DMS114 treated with DMSO at 0.1 percent for 48 hours (cell line): ENCODE measurements around the gene METRNL.

Source experiments
- DNase-seq: peaks from one replicate; lab custom pipeline; 2025; ENCODE audit not compliant: unreplicated experiment; lab: John Stamatoyannopoulos, UW

The METRNL gene

DNA sequence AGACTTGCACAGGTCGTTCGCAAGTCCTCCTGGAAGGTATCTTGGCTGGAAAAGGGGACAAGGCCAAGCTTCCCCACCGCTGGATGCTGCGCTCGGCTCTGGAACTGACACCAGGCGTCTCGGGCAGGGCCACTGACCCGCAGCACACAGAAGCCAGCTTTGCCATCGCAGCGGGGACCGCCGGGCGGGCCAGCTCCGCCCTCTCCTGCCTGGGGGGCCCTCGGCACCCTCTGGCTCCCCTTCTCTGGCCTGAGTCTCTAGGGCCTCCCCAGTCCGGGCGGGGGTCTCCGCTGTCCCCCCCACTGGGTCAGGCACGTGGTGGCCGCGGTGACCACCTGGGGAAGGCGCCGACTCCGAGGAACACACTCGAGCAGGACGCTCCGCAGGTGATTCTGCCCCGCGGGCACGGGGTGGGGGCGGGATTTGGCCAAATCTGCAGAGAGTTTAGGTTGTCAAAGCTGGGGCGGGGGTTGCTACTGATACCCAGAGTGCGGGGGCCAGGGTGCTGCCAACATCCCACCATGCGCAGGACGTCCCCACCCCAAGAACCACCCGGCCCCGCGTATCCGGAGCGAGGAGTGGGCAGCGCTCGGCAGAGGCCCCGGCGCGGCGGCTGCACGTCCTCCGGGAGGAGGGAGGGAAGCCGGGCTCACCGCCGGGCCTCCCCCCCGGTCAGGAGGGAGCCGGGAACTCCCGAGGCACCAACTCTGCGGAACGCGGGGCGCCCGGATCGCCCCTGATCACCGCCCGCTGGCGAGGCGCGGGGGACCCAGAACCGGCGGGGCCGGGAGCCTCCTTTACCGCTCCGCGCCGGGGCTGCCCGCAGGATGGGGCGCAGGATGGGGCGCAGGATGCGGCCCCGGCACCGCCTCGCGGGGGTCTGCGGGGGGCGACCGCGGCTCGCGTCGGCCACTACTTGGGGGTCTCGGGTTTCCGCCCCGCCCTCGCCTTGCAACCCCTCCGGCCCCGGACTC lies 744 bp upstream of the METRNL start:
- DNase-seq: no peak

DNA sequence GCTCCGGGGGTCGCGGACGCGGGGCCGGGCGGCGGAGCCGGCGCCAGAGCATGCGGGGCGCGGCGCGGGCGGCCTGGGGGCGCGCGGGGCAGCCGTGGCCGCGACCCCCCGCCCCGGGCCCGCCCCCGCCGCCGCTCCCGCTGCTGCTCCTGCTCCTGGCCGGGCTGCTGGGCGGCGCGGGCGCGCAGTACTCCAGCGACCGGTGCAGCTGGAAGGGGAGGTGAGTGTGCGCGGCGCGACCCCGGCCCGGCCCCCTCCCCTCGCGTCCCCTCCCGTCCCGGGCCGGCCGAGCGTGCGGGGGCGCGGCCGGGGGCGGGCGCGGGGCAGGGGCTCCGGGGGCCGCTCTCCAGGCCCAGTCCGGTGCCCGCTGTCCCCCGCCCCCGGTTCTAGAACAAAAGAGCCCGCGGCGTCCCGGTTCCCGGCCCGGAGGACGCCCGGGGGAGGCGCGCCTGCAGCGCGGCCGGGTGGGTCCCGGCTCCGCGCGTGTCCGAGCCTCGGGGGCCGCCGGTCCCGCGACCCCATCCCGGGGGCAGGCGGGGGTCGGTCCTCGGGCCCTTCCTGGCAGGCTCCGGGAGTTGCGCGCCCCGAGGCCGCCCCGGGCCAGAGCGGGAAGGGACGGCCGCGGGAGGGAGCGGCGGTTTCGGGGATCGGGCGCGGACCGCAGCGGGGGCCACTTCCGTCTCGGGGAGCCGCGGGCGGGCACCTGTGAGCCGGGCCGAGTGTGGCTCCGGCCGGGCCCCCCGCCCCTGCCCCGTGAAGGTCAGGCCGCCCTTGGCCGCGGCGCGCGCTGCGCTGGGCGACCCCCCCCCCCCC lies 563 bp downstream of the METRNL start:
- DNase-seq: no peak

DNA sequence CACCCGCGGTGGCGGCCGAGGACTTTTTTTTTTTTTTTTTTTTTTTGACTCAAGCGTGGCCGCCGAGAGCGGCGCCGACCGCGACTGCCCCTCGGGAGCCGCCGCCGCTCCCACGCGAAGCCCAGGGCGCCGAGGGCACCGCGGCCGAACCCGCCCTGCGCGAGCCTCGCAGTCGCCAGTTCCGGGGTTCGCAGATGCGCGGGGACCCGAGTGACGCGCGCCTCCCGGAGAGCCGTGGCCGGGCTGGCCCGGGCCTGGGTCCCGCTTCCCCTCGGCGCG lies 1.1 kb downstream of the METRNL start:
- DNase-seq: no peak

DNA sequence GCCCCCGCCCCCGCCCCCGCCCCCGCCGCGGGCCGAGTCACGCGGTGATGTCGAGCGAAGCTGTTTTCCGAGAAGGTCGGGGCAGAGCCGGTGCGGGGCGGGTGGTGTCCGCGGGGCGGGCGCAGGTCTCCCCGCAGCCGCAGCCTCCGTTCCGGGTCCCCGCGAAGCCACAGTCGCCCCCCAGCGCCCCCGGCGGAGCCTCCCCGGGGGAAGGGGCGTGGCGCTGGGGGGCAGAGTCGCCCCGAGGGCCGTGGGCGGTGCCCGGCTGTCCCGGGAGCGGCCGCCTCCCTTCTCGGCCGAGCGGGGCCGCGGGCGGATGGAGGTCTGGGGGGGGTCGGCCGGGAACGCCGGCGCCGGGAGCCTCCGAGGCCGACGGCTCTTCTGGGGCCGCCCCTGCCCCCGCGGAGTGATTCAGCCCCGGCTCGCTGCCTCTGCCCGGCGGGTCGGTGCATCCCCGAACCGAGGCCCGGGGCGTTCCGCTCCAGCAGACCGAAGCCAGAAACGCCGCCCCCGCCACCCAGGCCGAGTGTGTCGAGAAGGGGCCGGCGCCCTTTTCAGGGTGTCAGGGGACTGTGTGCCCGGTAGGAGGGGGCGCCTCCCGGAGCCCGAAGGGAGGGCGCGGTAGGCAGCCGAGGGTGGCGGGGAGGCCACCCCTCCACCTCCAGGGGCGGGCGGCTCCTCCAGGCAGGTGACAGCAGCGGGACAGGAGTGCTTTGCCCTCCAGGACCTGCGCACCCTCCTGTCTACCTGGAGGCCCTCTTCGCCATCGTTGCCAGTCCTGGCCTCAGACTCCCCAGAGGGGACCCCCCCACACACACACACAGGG lies 1.7 kb downstream of the METRNL start:
- no peak for DNase-seq

DNA sequence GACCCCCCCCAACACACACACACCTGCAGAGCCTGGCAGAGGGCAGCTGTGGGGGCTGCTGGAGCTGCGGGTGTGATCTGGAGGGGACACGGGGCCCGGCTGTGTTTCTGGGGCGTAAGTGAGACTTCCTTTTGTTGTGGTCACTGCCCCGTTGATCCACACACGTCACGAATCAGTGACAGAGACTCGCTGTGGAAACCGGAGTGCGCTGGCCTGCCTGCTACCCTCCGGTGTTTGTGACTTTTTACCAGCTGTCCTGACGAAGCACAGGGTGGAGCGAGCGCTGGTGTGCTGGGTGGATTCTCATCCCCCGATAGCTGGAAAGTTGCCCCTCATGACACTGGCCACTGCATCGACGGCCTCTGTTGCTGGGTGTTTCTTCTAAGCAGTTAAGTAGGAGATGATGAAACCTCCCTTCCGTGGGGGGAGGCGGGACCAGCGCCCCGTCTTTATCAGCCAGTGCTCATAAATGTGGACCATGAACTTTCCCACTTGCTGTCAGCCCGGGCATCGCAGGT lies 2.3 kb downstream of the METRNL start:
- no peak for DNase-seq

DNA sequence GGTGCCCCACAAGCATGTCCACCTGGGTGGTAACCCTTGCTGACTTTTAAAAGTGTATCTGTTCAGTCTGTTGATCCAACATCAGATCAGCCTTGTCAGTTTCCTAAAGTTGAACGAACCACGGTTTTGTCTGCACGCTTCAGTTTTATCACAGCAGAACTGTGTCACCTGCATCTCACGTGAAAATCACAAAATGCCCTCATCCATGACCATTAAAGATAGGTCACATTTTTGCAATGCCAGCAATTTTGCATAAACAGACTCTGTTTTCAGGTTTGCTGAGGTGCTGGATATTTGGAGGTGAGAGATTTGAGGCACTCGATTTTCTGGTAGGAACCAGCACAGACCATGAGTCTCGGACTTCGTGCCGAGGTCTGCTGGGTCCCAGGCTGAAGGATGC lies 3.0 kb downstream of the METRNL start:
- DNase-seq: no peak

DNA sequence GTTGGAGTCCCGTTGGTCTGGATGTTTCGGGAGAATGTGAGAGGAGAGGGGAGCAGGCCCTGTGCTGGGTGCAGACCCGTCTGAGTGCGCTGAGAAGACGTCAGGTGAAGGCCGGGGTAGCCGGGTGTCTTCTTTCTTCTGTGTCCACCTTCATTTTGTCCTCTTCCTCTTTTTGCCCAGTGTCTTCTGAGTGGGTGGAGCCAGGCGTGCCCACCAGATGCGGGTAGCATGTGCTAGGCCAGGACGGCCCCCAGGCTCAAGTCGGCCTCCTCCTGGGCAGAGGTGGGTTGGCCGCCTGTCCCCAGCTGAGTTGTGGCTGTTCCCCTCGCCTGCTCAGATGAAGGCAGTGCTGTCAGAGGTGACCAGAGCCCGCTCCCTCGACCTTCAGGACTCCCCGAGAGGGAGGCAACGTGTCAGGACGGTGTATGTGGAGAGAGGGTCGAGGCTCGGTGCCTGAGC lies 3.5 kb downstream of the METRNL start:
- no peak for DNase-seq

DNA sequence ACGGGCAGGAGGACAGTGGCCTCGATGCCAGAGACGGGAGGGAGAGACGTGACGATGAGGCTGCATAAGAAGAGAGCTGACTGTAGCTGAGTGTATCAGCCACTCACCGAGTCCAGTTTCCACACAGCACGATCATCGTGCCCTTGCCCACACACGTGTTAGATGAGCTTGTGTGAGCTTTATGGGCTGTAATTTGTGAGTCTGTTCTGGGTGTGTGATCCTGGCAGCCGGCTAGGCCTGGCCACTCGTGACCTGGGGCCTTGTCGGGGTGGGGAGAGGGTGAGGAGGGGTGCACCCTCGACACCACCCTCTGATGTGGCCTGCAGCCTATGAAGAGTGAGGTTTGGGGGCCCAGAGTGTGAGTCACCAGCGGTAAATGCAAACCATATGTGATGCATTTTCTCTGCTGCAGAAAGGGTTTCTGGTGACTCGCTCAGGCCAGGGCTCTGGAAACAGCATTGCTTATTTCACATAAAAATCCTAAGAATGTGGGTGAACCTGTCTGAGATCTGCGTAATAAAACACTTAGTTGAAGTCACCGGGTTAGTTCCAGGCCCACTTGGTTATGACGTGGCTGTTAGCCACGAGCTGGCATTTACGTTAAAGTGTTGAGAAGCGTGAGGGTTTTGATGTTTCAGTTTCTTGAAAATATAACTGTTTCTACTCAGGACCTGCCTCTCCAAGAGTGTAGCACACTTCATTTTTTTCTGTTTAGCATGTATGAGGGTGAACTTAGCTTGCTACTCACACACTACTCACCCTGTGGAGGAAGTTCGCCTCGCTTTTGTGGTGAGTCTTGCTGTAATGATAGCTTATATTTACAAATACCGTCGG lies 4.2 kb downstream of the METRNL start:
- DNase-seq: no peak

DNA sequence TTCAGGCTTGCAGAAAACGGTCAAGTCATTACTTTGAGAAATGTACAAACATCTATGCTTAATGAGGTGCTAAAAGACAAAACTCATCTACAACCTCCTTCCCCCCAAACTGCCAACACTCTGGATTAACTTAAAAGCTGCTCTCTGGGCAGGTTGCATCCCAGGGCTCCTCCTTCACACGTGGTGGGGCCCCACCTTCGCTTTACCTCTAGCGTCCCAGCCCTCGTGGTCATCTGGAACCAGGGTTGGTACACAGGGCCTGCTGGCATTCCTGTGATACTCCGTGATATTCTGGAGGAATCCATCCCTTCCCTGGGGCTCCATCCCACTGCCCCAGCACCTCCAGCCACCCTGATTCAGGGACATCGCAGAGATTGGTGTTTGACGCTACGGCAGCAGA lies 4.8 kb downstream of the METRNL start:
- DNase-seq: no peak

DNA sequence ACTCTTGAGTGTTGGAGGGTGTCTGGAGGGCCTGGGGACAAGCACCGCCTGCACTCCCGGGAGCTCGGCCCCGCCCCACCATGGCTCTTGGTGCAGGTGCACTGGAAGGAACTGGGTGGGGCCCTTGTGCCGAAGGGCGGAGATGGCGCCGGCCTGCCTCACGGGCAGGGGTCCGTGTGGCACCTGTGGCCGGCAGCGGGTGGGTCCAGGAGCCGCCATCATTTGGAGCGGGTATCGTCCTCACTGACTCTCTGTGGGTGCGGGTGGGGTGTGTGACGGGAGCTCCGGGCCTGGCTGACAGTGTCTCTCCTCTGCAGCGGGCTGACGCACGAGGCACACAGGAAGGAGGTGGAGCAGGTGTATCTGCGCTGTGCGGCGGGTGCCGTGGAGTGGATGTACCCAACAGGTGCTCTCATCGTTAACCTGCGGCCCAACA lies 5.2 kb downstream of the METRNL start:
- no peak for DNase-seq

DNA sequence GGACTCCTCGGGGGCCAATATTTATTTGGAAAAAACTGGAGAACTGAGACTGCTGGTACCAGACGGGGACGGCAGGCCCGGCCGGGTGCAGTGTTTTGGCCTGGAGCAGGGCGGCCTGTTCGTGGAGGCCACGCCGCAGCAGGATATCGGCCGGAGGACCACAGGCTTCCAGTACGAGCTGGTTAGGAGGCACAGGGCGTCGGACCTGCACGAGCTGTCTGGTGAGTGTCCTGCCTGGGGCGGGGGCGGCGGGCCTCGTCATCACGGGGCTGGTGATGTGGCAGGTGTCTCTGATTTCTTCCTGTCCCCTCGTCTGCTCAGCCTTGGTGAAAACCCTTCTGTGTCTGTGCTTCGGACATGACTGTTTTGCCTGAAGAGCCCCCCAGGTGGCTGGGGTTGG lies 5.7 kb downstream of the METRNL start:
- no peak for DNase-seq

DNA sequence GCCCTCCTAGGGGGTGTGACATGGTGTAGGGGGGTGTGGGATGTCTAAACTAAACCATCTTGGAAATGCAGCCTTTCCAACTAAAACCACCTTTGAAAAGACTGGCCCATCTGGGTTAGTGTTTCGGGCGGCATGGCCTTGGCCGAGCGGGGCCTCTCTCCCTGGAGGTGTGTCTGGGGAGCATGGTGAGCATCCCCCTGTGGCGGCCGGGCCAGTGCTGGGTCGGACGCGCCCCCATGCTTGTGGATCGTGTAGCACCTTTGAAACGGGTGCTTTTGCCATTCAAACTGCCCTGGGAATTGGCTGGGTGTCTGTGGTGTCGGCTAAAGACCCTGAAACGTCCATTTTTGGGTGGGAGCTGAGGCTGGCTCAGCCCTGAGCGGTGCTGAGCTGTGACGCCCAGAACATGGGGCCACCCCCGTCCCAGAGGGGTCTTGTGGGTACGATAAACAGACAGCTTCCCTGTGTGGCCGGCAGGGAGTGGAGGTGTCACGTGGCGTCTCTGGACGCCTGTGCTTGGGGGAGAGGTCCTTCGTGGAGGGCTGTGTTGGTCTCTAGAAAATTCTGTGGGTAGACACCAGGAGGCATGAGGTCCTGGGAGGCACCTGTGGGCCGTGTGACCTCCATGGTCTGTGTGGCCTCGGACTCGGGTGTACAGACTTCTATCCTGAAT lies 6.3 kb downstream of the METRNL start:
- no peak for DNase-seq

DNA sequence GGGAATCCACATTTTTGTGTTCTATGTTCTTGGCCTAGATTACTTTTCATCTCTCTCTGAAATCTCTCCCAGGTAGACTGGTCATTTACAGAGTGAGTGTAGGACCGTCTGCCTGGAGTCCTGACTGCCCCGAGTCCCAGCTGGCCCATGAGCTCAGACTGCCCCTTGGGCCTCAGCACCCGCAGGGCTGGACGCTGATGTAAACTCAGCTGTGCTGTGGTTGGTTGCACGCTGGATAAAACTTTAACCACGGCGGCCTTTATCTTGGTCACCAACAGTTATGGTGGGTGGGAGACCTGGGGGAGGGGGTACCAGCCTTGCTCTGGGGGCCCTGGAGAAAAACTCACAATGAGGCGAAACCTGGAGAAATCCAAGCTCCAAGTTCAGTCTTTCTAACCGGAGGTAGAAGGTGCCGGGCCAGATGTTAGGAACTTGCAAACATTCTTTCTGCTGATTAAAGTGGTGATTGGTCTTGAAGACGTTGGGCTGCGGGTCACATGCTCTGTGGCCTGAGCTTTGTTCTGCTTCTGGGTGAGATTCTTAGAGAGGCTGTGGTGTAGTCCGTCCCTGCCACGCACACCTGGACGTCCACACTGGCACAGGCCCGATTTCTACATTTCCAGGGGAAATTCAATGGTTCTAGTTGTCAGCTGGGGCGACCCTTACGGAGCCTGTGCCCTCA lies 6.9 kb downstream of the METRNL start:
- DNase-seq: no peak

DNA sequence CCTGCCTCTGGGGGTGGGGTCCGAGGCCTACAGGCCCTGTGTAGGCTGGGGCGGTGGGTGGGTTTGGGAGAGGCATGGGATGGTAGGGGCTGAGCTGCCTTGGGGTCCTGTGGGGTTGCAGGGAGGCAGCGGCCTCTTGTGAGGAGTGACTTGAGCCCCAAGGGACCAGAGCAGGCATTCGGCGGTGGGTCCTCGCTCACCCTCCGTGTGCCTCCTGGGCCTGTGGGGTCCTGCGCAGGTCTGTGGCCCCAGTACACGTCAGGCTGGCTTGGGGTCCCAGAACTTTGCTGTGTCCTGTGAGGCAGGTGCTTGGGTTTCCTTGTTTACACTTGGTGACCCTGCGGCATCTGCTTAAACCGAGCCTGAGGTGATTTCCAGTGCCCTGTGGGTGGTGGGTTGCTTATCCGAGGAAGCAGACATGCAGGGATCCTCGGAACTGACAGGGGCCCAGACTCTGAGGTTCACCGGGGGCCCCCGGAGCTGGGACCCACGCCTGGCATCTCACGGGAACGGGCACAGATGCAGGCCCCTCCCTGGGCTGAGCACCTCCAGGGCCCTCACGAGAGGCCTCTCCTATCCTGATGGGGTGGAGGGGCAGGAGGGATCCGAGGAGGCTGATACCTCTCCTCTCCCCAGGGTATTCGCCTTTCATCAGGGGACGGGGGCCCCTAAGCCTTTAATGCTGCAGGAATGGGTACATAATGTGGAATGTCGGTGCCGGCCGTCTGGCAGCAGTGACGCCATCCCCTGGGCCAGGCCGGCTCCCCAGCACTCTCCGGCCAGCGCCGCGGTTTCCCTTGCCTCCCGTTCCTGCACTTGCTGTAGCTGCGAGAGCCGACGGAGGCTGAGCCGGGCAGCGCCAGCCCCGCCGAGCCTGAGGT lies 7.7 kb downstream of the METRNL start:
- DNase-seq: no peak

DNA sequence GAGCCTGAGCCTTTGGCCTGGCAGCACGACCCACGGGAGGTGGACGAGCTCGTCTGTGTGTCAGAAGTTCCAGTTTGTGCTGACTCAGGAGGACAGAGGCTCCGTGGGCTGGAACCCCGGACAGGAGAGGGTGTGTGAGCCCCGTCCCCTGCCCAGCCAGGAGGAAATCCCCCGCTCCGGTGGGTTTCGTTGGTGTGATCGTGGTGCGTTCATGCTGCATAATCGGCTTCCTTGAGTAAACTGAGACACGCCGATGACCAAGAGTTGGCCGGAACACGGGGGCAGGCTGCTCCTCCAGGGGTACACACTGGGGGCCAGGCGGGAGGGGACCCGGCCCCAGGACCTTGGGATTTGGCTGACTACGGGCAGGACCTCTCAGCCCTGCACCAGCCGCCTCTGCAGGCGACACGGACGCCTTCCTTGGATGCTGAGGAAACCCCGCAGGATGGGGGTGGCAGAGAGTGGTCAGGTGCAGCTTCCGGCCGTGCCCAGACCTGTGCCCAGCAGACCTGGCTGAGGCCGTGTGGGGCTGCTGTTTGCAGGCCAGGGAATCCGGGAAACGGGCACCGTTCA lies 8.5 kb downstream of the METRNL start:
- no peak for DNase-seq

DNA sequence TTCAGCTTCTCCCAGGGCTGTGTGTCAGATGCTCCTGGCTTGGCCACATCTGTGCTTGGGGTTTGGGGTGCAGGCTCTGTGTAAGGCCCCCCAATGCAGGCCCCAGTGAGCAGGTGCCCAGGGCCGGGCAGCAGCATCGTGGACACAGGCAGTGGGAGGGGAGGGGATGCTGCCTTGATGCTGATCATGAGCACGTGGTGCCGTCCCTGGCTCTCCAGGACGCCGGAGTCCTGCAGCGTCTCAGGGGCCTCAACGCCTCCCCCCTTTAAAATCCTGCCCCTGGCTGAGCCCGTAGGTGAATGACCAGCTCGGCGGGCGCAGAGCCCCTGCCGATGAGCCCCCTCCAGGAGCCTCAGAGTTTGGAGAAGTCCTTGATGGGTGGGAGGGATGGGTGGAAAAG lies 9.0 kb downstream of the METRNL start:
- no peak for DNase-seq

DNA sequence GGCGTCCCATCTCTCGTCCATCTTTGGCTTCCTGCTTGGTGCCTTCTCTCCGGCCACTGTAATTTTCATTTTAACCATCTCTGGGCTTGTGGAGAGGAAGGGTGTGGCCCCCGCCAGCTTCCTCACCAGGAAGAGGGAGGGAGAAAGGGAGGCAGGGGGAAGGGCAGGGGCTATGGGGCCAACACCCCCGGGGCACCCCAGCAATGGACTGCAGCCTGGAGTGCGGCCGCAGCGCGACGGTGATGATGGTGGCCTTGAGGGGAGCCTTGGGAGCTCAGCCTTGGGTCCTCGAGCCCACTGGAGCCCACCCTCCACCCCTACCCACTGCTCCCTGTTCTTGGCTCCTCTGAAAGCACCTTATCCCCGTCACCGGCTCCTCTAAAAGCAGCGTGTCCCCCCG lies 9.5 kb downstream of the METRNL start:
- no peak for DNase-seq
